CD8-positive, alpha-beta memory T cell (primary cell): Measurements from ENCODE around the gene PPP1R12A. TPM values are rescaled to one million over a fixed set of nuclear protein-coding genes. Genes with fewer than 3 reads are reported as not detected.
"Not testable (repeated sequence)": the region's sequence is repeated elsewhere in the genome, so short reads cannot be mapped to it uniquely, and the experiment has no call there.

ENCODE experiments used
- CTCF ChIA-PET: fragments of 350-600 bp; sonication (Branson Sonifier 250); formaldehyde crosslinking; loops from one replicate; lab custom pipeline; 2021; ENCODE audit warnings: antibody characterized with exemption; lab: Charles Lee
- POLR2A ChIA-PET: fragments of 350-600 bp; sonication (Branson Sonifier 250); formaldehyde crosslinking; loops from one replicate; lab custom pipeline; 2021; ENCODE audit warnings: antibody characterized with exemption; lab: Charles Lee
- DNase-seq, 5 donors: peaks; one replicate each; pipeline versions ENCODE4 v3.0.0 to v3.0.0-alpha.2; 2020 to 2022; ENCODE audit warnings: mixed read lengths in 1 of 5
- H3K27ac ChIP-seq: one replicate; pipeline ENCODE4 v1.7.0; 2013; ENCODE audit warnings: low read depth, mild to moderate bottlenecking, low read length, moderate library complexity
- H3K27me3 ChIP-seq: 2 replicates; pipeline ENCODE4 v1.7.0; 2013; ENCODE audit warnings: low read length, mild to moderate bottlenecking; ENCODE audit not compliant: insufficient read depth, poor library complexity, severe bottlenecking
- H3K36me3 ChIP-seq: 2 replicates; pipeline ENCODE4 v1.7.0; 2013; ENCODE audit warnings: mild to moderate bottlenecking, low read length, moderate library complexity; ENCODE audit not compliant: insufficient read depth
- H3K4me1 ChIP-seq: 2 replicates; pipeline ENCODE4 v1.7.0; 2013; ENCODE audit warnings: mild to moderate bottlenecking, low read length, moderate library complexity; ENCODE audit not compliant: insufficient read depth
- H3K4me3 ChIP-seq: 2 replicates; pipeline ENCODE4 v1.7.0; 2013; ENCODE audit warnings: mild to moderate bottlenecking, low read length
- H3K9me3 ChIP-seq: 2 replicates; pipeline ENCODE4 v1.7.0; 2013; ENCODE audit warnings: mild to moderate bottlenecking, low read length
- H3K27ac Mint-ChIP-seq, 8 donors: one replicate each; pipeline ENCODE4 v1.8.0; 2020 to 2021; ENCODE audit warnings: mixed read lengths in 8 of 8, mild to moderate bottlenecking in 6 of 8, inconsistent platforms in 3 of 8, moderate library complexity in 3 of 8
- H3K27me3 Mint-ChIP-seq, 2 donors: one replicate each; pipeline ENCODE4 v1.8.0; 2020 to 2021; ENCODE audit warnings: mixed read lengths in 2 of 2, mild to moderate bottlenecking in 1 of 2, moderate library complexity in 1 of 2
- H3K36me3 Mint-ChIP-seq, 3 donors: one replicate each; pipeline ENCODE4 v1.8.0; 2020 to 2021; ENCODE audit warnings: mixed read lengths in 3 of 3, inconsistent platforms in 1 of 3, mild to moderate bottlenecking in 1 of 3
- H3K4me1 Mint-ChIP-seq, 3 donors: one replicate each; pipeline ENCODE4 v1.8.0; 2020 to 2021; ENCODE audit warnings: mixed read lengths in 3 of 3, inconsistent platforms in 1 of 3, mild to moderate bottlenecking in 1 of 3
- H3K4me3 Mint-ChIP-seq, 7 donors: one replicate each; pipeline ENCODE4 v1.8.0; 2020 to 2021; ENCODE audit warnings: mixed read lengths in 7 of 7, mild to moderate bottlenecking in 6 of 7, moderate library complexity in 4 of 7, inconsistent platforms in 2 of 7
- H3K9me3 Mint-ChIP-seq, 5 donors: one replicate each; pipeline ENCODE4 v1.8.0; 2020 to 2022; ENCODE audit warnings: mixed read lengths in 5 of 5, mild to moderate bottlenecking in 3 of 5, moderate library complexity in 2 of 5, inconsistent platforms in 1 of 5
- polyA plus RNA-seq: library from polyadenylated mRNA; unstranded; fragments of 300-500 nt; fragmentation: Illumina TruSeq; gene quantifications from one replicate; pipeline ENCODE4 v1.2.3, GENCODE V29; 2021
- total RNA-seq, 2 experiments: library from RNA; stranded (reverse); gene quantifications; one replicate each; pipeline ENCODE4 v1.2.3, GENCODE V29; 2021

The PPP1R12A gene
- total and polyA plus RNA-seq, 3 experiments from 2014 or later, result 72.1 to 140 (median 80.4) TPM

GRCh38 chr12:79886917-79887519 is 47.9 kb downstream of the PPP1R12A start:
- ChIA-PET CTCF (interaction anchor here (0.9 kb wide), 1 partner anchor 295 kb away, joined by 3 read pairs; no protein-coding TSS in a partner anchor), POLR2A (interaction anchor here (0.7 kb wide), 1 partner anchor 49 kb away, joined by 3 read pairs; no protein-coding TSS in a partner anchor)
- peak overlapping the region in 3 of 8 donors; percentile 13 to 55 (median 47) for H3K27ac Mint-ChIP-seq
- H3K27me3 Mint-ChIP-seq, result no peaks in the 10 kb centered on the region
- H3K4me3 ChIP-seq, result no peak overlapping the region
- H3K4me3 Mint-ChIP-seq, result no peak overlapping the region
- peak in 2 of 5 donors; percentile 24 to 26 for DNase-seq
- H3K27ac ChIP-seq, result no peak overlapping the region
- no peaks in the 10 kb centered on the region for H3K9me3 ChIP-seq
- no peaks in the 10 kb centered on the region for H3K36me3 ChIP-seq
- H3K4me1 Mint-ChIP-seq, result peaks cover 67 to 93% (median 88%) of the 10 kb centered on the region in 3 donors
- peaks cover 40% of the 10 kb centered on the region for H3K4me1 ChIP-seq
- H3K27me3 ChIP-seq, result no peaks in the 10 kb centered on the region
- no peaks in the 10 kb centered on the region for H3K9me3 Mint-ChIP-seq
- peaks cover 1 to 4% (median 4%) of the 10 kb centered on the region in 3 donors for H3K36me3 Mint-ChIP-seq

GRCh38 chr12:79885911-79886490 is 48.9 kb downstream of the PPP1R12A start:
- POLR2A ChIA-PET, result interaction anchor here (0.7 kb wide), 1 partner anchor 50 kb away, joined by 3 read pairs; no protein-coding TSS in a partner anchor
- H3K4me3 Mint-ChIP-seq, result no peak overlapping the region
- Histone ChIP-seq H3K4me3 (no peak overlapping the region), H3K9me3 (no peaks in the 10 kb centered on the region), H3K4me1 (peaks cover 50% of the 10 kb centered on the region), H3K36me3 (no peaks in the 10 kb centered on the region), H3K27me3 (no peaks in the 10 kb centered on the region), H3K27ac (no peak overlapping the region)
- peaks cover 0 to 3% (median 2%) of the 10 kb centered on the region in 3 donors for H3K36me3 Mint-ChIP-seq
- peak overlapping the region in 1 of 8 donors; percentile 24 for H3K27ac Mint-ChIP-seq
- DNase-seq, result no peak
- CTCF ChIA-PET, result interaction anchor here (1.3 kb wide), 1 partner anchor 301 kb away, joined by 3 read pairs; no protein-coding TSS in a partner anchor
- H3K27me3 Mint-ChIP-seq, result no peaks in the 10 kb centered on the region
- H3K9me3 Mint-ChIP-seq, result no peaks in the 10 kb centered on the region
- H3K4me1 Mint-ChIP-seq, result peaks cover 70 to 93% (median 88%) of the 10 kb centered on the region in 3 donors

GRCh38 chr12:79884401-79885006 is 50.4 kb downstream of the PPP1R12A start:
- Histone ChIP-seq H3K27ac (no peak overlapping the region), H3K4me3 (no peak overlapping the region), H3K27me3 (no peaks in the 10 kb centered on the region), H3K9me3 (no peaks in the 10 kb centered on the region), H3K4me1 (peaks cover 44% of the 10 kb centered on the region), H3K36me3 (no peaks in the 10 kb centered on the region)
- ChIA-PET POLR2A (no interaction called here), CTCF (no interaction called here)
- Mint-ChIP-seq H3K27me3 (no peaks in the 10 kb centered on the region), H3K27ac (no peak overlapping the region), H3K4me3 (no peak overlapping the region), H3K9me3 (no peaks in the 10 kb centered on the region), H3K4me1 (peaks cover 71 to 93% (median 88%) of the 10 kb centered on the region in 3 donors), H3K36me3 (peaks cover 0 to 6% (median 2%) of the 10 kb centered on the region in 3 donors)
- DNase-seq, result no peak

DNA sequence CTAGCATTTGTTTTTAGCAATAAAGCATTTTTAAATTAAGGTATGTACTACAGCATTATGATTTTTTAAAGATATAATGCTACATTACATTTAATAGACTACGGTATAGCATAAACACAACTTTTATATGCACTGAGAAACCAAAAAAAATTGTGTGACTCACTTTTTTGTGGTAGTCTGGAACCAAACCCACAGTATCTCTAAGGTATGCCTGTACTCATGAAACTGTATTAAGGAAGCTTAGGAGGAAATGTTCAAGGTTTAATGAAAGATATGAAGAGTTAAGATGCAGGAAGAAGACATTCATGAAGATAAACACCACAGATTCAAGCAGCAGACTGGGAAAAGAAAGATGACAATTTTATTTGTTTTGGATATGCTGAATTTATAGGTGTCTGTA is 51.7 kb downstream of the PPP1R12A start:
- peaks cover 0 to 6% (median 2%) of the 10 kb centered on the region in 3 donors for H3K36me3 Mint-ChIP-seq
- Histone ChIP-seq H3K27ac (no peak overlapping the region), H3K36me3 (no peaks in the 10 kb centered on the region), H3K4me3 (no peak overlapping the region), H3K27me3 (no peaks in the 10 kb centered on the region), H3K9me3 (no peaks in the 10 kb centered on the region), H3K4me1 (peaks cover 38% of the 10 kb centered on the region)
- DNase-seq, result no peak
- H3K9me3 Mint-ChIP-seq, result no peaks in the 10 kb centered on the region
- peak overlapping the region in 4 of 8 donors; percentile 13 to 43 (median 18) for H3K27ac Mint-ChIP-seq
- CTCF ChIA-PET, result no interaction called here
- peak overlapping the region in 3 of 7 donors; percentile 1 to 24 (median 2) for H3K4me3 Mint-ChIP-seq
- H3K4me1 Mint-ChIP-seq, result peaks cover 66 to 92% (median 87%) of the 10 kb centered on the region in 3 donors
- H3K27me3 Mint-ChIP-seq, result no peaks in the 10 kb centered on the region
- POLR2A ChIA-PET, result no interaction called here

GRCh38 chr12:79881351-79881750 is 53.5 kb downstream of the PPP1R12A start:
- H3K4me1 Mint-ChIP-seq, result peaks cover 62 to 92% (median 87%) of the 10 kb centered on the region in 3 donors
- H3K27ac Mint-ChIP-seq, result peak overlapping the region in 4 of 8 donors; percentile 25 to 48 (median 34)
- H3K9me3 Mint-ChIP-seq, result no peaks in the 10 kb centered on the region
- peak overlapping the region in 1 of 7 donors; percentile 42 for H3K4me3 Mint-ChIP-seq
- CTCF ChIA-PET, result no interaction called here
- POLR2A ChIA-PET, result no interaction called here
- H3K27ac ChIP-seq, result no peak overlapping the region
- DNase-seq, result no peak
- no peak overlapping the region for H3K4me3 ChIP-seq
- no peaks in the 10 kb centered on the region for H3K36me3 ChIP-seq
- H3K27me3 ChIP-seq, result no peaks in the 10 kb centered on the region
- H3K4me1 ChIP-seq, result peaks cover 31% of the 10 kb centered on the region
- no peaks in the 10 kb centered on the region for H3K27me3 Mint-ChIP-seq
- peaks cover 0 to 7% (median 2%) of the 10 kb centered on the region in 3 donors for H3K36me3 Mint-ChIP-seq
- H3K9me3 ChIP-seq, result no peaks in the 10 kb centered on the region

DNA sequence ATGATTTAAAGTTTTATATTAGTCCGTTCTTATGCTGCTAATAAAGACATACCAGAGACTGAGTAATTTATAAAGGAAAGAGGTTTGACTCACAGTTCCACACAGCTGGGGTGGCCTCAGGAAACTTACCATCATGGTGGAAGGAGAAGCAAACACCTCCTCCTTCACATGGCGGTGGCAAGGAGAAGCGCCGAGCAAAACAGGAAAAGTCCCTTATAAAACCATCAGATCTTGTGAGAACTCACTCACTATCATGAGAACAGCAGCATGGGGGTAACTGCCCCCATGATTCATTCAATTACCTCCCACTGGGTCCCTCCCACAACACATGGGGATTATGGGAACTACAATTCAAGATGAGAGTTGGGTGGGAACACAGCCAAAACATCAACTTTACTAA is 56.4 kb downstream of the PPP1R12A start:
- CTCF ChIA-PET, H3K4me3 ChIP-seq, H3K36me3 ChIP-seq, H3K9me3 ChIP-seq, H3K9me3 Mint-ChIP-seq, DNase-seq, POLR2A ChIA-PET, H3K27me3 ChIP-seq, H3K27ac Mint-ChIP-seq, H3K36me3 Mint-ChIP-seq, H3K27me3 Mint-ChIP-seq, H3K27ac ChIP-seq: not testable (repeated sequence)
- peak overlapping the region in 1 of 7 donors; percentile 16 for H3K4me3 Mint-ChIP-seq
- peaks cover 73 to 92% (median 90%) of the 10 kb centered on the region in 3 donors for H3K4me1 Mint-ChIP-seq
- peaks cover 30% of the 10 kb centered on the region for H3K4me1 ChIP-seq

DNA sequence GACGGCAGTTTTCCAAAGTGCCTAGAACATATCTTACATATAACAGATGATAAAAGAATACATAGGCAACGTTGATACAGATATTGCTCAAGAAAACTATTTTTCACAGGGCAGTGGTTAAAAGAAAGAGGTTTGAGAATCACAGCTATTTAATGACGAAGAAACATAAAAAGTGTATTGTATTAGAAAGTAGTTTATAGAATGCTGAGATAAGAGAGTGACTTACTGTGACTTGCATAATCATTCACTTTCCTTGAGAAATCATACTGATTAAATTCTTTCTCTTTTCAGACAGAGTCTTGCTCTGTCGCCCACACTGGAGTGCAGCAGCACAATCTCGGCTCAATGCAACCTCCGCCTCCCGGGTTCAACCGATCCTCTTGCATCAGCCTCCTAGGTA is 57.7 kb downstream of the PPP1R12A start:
- no peaks in the 10 kb centered on the region for H3K9me3 ChIP-seq
- peaks cover 23% of the 10 kb centered on the region for H3K4me1 ChIP-seq
- no peaks in the 10 kb centered on the region for H3K27me3 ChIP-seq
- no peak for DNase-seq
- Mint-ChIP-seq H3K9me3 (no peaks in the 10 kb centered on the region), H3K36me3 (peaks cover 3 to 13% (median 6%) of the 10 kb centered on the region in 3 donors), H3K27ac (peak overlapping the region in 3 of 8 donors; percentile 7 to 61 (median 35)), H3K4me3 (no peak overlapping the region), H3K4me1 (peaks cover 71 to 93% (median 89%) of the 10 kb centered on the region in 3 donors), H3K27me3 (no peaks in the 10 kb centered on the region)
- POLR2A ChIA-PET, result no interaction called here
- no peak overlapping the region for H3K4me3 ChIP-seq
- CTCF ChIA-PET, result no interaction called here
- peaks cover 6% of the 10 kb centered on the region for H3K36me3 ChIP-seq
- H3K27ac ChIP-seq, result no peak overlapping the region
